HCT116 (cell line): ENCODE data around the gene NFIB. TPM values are rescaled to one million over a fixed set of nuclear protein-coding genes. Genes with fewer than 3 reads are reported as not detected.

Experiments
- ATAC-seq: fragments of 200-7000 bp; cut with Tn5 transposase; 2 replicates; pipeline ENCODE4 v1.9.1; 2020; ENCODE audit warnings: mild to moderate bottlenecking, moderate library complexity
- BruUV-seq: library from RNA; stranded (reverse); fragments of 400-500 nt; replicated peaks from 2 replicates; lab custom pipeline; 2021; lab: Mats Ljungman, UMichigan
- CTCF ChIA-PET: fragments of 300-600 bp; sonication (Branson Sonifier 250); formaldehyde crosslinking; loops from one replicate; lab custom pipeline; 2021; ENCODE audit warnings: antibody characterized with exemption; lab: Charles Lee
- POLR2A ChIA-PET: fragments of 300-600, 350-600 bp; sonication (Branson Sonifier 250); formaldehyde crosslinking; loops from one replicate; lab custom pipeline; 2021; ENCODE audit warnings: antibody characterized with exemption; lab: Charles Lee
- RAD21 ChIA-PET, 2 experiments: fragments of 300-600 bp; sonication (Branson Sonifier 250); formaldehyde crosslinking; loops; one replicate each; lab custom pipeline; 2023; ENCODE audit warnings: low total read pairs in 2 of 2; ENCODE audit not compliant: uncharacterized antibody in 2 of 2, unreplicated experiment in 2 of 2, low non-redundant PET in 1 of 2; lab: Charles Lee
- DNase-seq: peaks from one replicate; pipeline ENCODE4 v3.0.0-alpha.2; 2010; ENCODE audit warnings: low read depth, low spot score
- H2AFZ ChIP-seq: fragments of 200-600 bp; shearing (Covaris generic), sonication (generic); 2 replicates; pipeline ENCODE4 v1.6.1; 2017; ENCODE audit warnings: low read depth, mixed run types, mixed read lengths, antibody characterized with exemption, low read length; ENCODE audit not compliant: poor library complexity, severe bottlenecking
- H3K27ac ChIP-seq: 2 replicates; pipeline ENCODE4 v1.5.1; 2012; ENCODE audit warnings: low read depth, low read length
- H3K27me3 ChIP-seq: fragments of 200-600 bp; sonication (generic); 2 replicates; pipeline ENCODE4 v1.6.1; 2016; ENCODE audit warnings: mixed run types, low read length, mixed read lengths; ENCODE audit not compliant: insufficient read depth
- H3K36me3 ChIP-seq, 2 experiments: fragments of 200-500 bp in 1 of 2; fragments of 200-600 bp in 1 of 2; sonication (Bioruptor generic) in 1 of 2; sonication (generic) in 1 of 2; 2 replicates each; pipeline versions ENCODE4 v1.5.1 to v1.6.1; 2014 to 2016; ENCODE audit warnings: low read length in 2 of 2, inconsistent platforms in 1 of 2, mixed read lengths in 1 of 2, mixed run types in 1 of 2; ENCODE audit not compliant: insufficient read depth in 2 of 2, control insufficient read depth in 1 of 2
- H3K4me1 ChIP-seq, 2 experiments: fragments of 200-600 bp in 1 of 2; sonication (generic) in 1 of 2; 2 replicates each; pipeline versions ENCODE4 v1.5.1 to v1.6.1; 2012 to 2017; ENCODE audit warnings: low read length in 2 of 2, inconsistent platforms in 1 of 2, mild to moderate bottlenecking in 1 of 2, mixed read lengths in 1 of 2, mixed run types in 1 of 2, moderate library complexity in 1 of 2; ENCODE audit not compliant: insufficient read depth in 2 of 2, control insufficient read depth in 1 of 2
- H3K4me2 ChIP-seq: fragments of 200-600 bp; sonication (generic); 2 replicates; pipeline ENCODE4 v1.6.1; 2017; ENCODE audit warnings: mixed run types, low read length, mixed read lengths
- H3K4me3 ChIP-seq, 2 experiments: fragments of 200-600 bp in 1 of 2; sonication (generic) in 1 of 2; replicated peaks in 1 of 2; 2 replicates each; pipeline ENCODE4 v1.5.1; 2011 to 2016; ENCODE audit warnings: low read length in 2 of 2, control low read depth in 1 of 2, low read depth in 1 of 2, mild to moderate bottlenecking in 1 of 2, mixed read lengths in 1 of 2, mixed run types in 1 of 2
- H3K79me2 ChIP-seq: fragments of 200-600 bp; sonication (generic); 2 replicates; pipeline ENCODE4 v1.6.1; 2017; ENCODE audit warnings: mild to moderate bottlenecking, mixed run types, low read length, moderate library complexity, mixed read lengths; ENCODE audit not compliant: insufficient read depth
- H3K9ac ChIP-seq: fragments of 200-600 bp; sonication (generic); 2 replicates; pipeline ENCODE4 v1.6.1; 2016; ENCODE audit warnings: low read length, mixed read lengths
- H3K9me2 ChIP-seq: fragments of 200-600 bp; sonication (generic), shearing (Covaris generic); 2 replicates; pipeline ENCODE4 v1.6.1; 2017; ENCODE audit warnings: mixed run types, mild to moderate bottlenecking, moderate library complexity; ENCODE audit not compliant: insufficient read depth
- H3K9me3 ChIP-seq, 2 experiments: fragments of 200-500 bp in 1 of 2; fragments of 200-600 bp in 1 of 2; sonication (Bioruptor generic) in 1 of 2; sonication (generic) in 1 of 2; 2 replicates each; pipeline ENCODE4 v1.6.1; 2014 to 2017; ENCODE audit warnings: low read length in 2 of 2, mixed read lengths in 2 of 2, inconsistent platforms in 1 of 2, low read depth in 1 of 2, mild to moderate bottlenecking in 1 of 2, mixed run types in 1 of 2, moderate library complexity in 1 of 2; ENCODE audit not compliant: control insufficient read depth in 1 of 2, insufficient read depth in 1 of 2
- H4K20me1 ChIP-seq: fragments of 200-600 bp; sonication (generic), shearing (Covaris generic); 2 replicates; pipeline ENCODE4 v1.6.1; 2017; ENCODE audit warnings: mixed run types, mild to moderate bottlenecking, moderate library complexity; ENCODE audit not compliant: insufficient read depth
- CBX3 ChIP-seq: IDR thresholded peaks from 2 replicates; pipeline ENCODE4 v1.6.1; 2012; ENCODE audit warnings: low read depth
- CTCF ChIP-seq, 3 experiments: fragments of 200-600 bp in 1 of 3; sonication (generic) in 1 of 3; IDR thresholded peaks in 2 of 3; conservative IDR thresholded peaks in 1 of 3; 2 replicates each; pipeline ENCODE4 v1.5.1; 2012 to 2017; ENCODE audit warnings: low read depth in 2 of 3, low read length in 2 of 3, antibody characterized with exemption in 1 of 3, borderline replicate concordance in 1 of 3, control low read depth in 1 of 3, mild to moderate bottlenecking in 1 of 3, mixed read lengths in 1 of 3, mixed run types in 1 of 3, moderate library complexity in 1 of 3; ENCODE audit not compliant: insufficient read depth in 1 of 3
- ELF1 ChIP-seq: IDR thresholded peaks from 2 replicates; pipeline ENCODE4 v1.6.1; 2012; ENCODE audit warnings: low read depth, borderline replicate concordance
- EZH2 ChIP-seq: fragments of 200-600 bp; sonication (generic); IDR thresholded peaks from 2 replicates; pipeline ENCODE4 v1.6.1; 2017; ENCODE audit warnings: antibody characterized with exemption, mixed run types
- FOSL1 ChIP-seq: IDR thresholded peaks from 2 replicates; pipeline ENCODE4 v1.6.1; 2012; ENCODE audit warnings: low read depth
- POLR2A ChIP-seq: IDR thresholded peaks from 2 replicates; pipeline ENCODE4 v1.7.0; 2011; ENCODE audit warnings: borderline replicate concordance; ENCODE audit not compliant: insufficient read depth, insufficient read length; ENCODE audit errors: extremely low read depth
- RAD21 ChIP-seq: IDR thresholded peaks from 2 replicates; pipeline ENCODE4 v1.6.1; 2012; ENCODE audit warnings: low read depth, mild to moderate bottlenecking
- SIN3A ChIP-seq: IDR thresholded peaks from 2 replicates; pipeline ENCODE4 v1.6.1; 2012; ENCODE audit warnings: low read depth
- YY1 ChIP-seq: IDR thresholded peaks from 2 replicates; pipeline ENCODE4 v1.6.1; 2011; ENCODE audit warnings: low read length, low read depth, moderate library complexity, mild to moderate bottlenecking; ENCODE audit not compliant: insufficient replicate concordance; ENCODE audit errors: extremely low read depth
- ZNF274 ChIP-seq: fragments of 200-500 bp; sonication (Bioruptor generic); IDR thresholded peaks from 2 replicates; pipeline ENCODE4 v1.6.1; 2014; ENCODE audit warnings: mild to moderate bottlenecking, low read depth, low read length, inconsistent platforms
- intact Hi-C: fragments of 100-400 bp; cut with micrococcal nuclease; formaldehyde crosslinking; loops from 2 replicates; pipeline ENCODE4 v1.10.0; 2022
- total RNA-seq: library from RNA; stranded (reverse); gene quantifications from one replicate; pipeline ENCODE4 v1.2.1, GENCODE V29; 2021; ENCODE audit not compliant: unreplicated experiment
- TF ChIP-seq, protein P1 (sequence below): IDR thresholded peaks from 2 replicates; pipeline ENCODE4 v1.6.1; 2011; ENCODE audit warnings: mild to moderate bottlenecking, low read length, moderate library complexity; ENCODE audit not compliant: insufficient replicate concordance; ENCODE audit errors: extremely low read depth

NFIB gene
- total RNA-seq, 1 experiment from 2014 or later = 6.6 TPM

GRCh38 chr9:14311171-14311949, 2.6 kb downstream of the NFIB start (continued):
- TF ChIP-seq, protein P1, sequence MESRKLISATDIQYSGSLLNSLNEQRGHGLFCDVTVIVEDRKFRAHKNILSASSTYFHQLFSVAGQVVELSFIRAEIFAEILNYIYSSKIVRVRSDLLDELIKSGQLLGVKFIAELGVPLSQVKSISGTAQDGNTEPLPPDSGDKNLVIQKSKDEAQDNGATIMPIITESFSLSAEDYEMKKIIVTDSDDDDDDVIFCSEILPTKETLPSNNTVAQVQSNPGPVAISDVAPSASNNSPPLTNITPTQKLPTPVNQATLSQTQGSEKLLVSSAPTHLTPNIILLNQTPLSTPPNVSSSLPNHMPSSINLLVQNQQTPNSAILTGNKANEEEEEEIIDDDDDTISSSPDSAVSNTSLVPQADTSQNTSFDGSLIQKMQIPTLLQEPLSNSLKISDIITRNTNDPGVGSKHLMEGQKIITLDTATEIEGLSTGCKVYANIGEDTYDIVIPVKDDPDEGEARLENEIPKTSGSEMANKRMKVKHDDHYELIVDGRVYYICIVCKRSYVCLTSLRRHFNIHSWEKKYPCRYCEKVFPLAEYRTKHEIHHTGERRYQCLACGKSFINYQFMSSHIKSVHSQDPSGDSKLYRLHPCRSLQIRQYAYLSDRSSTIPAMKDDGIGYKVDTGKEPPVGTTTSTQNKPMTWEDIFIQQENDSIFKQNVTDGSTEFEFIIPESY = no peak
- TF ChIP-seq CTCF (IDR thresholded peaks at IDR 0.05 in 2 of 3, conservative IDR thresholded peaks at IDR 0.05 in 1 of 3; ENCODE audit: borderline replicate concordance in 1 of 3, insufficient read depth in 1 of 3, low read depth in 2 of 3, low read length in 2 of 3) (no peak), FOSL1 (no peak), ELF1 (no peak), ZNF274 (no peak), EZH2 (no peak)

DNA sequence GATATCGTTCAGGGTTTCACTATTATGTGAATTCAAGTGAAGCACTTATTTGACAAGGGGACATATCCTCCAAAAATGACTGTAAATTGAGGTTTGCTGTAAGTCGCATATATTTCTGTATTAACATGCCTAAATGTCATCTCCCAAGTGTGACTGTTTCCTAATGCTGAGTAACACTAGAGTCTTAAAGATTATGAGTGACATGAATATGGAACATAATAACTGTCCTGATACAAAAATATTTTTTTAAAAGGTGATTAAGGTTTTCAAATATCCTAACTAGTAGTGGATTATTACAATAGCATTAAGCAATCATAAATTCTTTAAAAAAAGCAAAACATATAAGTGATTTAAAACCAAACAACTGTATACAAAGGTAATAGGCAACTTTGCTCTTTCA, 3.6 kb downstream of the NFIB start:
- no peak for ATAC-seq
- ChIA-PET CTCF (no interaction called here), POLR2A (no interaction called here), RAD21 (no interaction called here)
- Histone ChIP-seq H3K4me2 (no peak overlapping the region), H3K79me2 (no peaks in the 10 kb centered on the region), H3K9me2 (no peaks in the 10 kb centered on the region), H3K9ac (no peak overlapping the region), H3K27ac (no peak overlapping the region), H3K4me3 (no peak overlapping the region), H3K9me3 (no peaks in the 10 kb centered on the region), H2AFZ (no peak overlapping the region), H4K20me1 (no peaks in the 10 kb centered on the region), H3K36me3 (no peaks in the 10 kb centered on the region), H3K4me1 (peaks cover 5 to 15% of the 10 kb centered on the region in 2 experiments), H3K27me3 (peaks cover 22% of the 10 kb centered on the region; the same call in 1 of the 2 replicates)
- DNase-seq = no peak
- BruUV-seq = no TSS peak
- TF ChIP-seq RAD21 (no peak), SIN3A (no peak), CBX3 (no peak), POLR2A (no peak), EZH2 (no peak), YY1 (no peak)
- intact Hi-C loops = no loop called here
